Neural cell (in vitro differentiated cells): Measurements from ENCODE around the gene NRSN2. TPM values are rescaled to one million over a fixed set of nuclear protein-coding genes. Genes with fewer than 3 reads are reported as not detected.
"Not testable (repeated sequence)": the region's sequence is repeated elsewhere in the genome, so short reads cannot be mapped to it uniquely, and the experiment has no call there.

Experiments
- H2AFZ ChIP-seq: fragments of 200-600, 300-800 bp; sonication (generic), shearing (Covaris generic); 2 replicates; pipeline ENCODE4 v1.6.0; 2014; ENCODE audit warnings: low read depth, mild to moderate bottlenecking, antibody characterized with exemption, low read length, moderate library complexity
- H3F3A ChIP-seq: fragments of 200-600 bp; shearing (Covaris generic); 2 replicates; pipeline ENCODE4 v1.6.1; 2016; ENCODE audit warnings: mild to moderate bottlenecking, moderate library complexity, mixed read lengths, antibody characterized with exemption, low read length; ENCODE audit not compliant: insufficient read depth, poor library complexity, severe bottlenecking
- H3K27ac ChIP-seq: fragments of 200-600, 300-800 bp; sonication (generic), shearing (Covaris generic); 2 replicates; pipeline ENCODE4 v1.5.1; 2014; ENCODE audit warnings: mild to moderate bottlenecking, low read length, moderate library complexity
- H3K27me3 ChIP-seq: fragments of 300-800, 200-600 bp; sonication (generic), shearing (Covaris generic); 2 replicates; pipeline ENCODE4 v1.6.0; 2014; ENCODE audit warnings: mild to moderate bottlenecking, low read depth, low read length, moderate library complexity; ENCODE audit not compliant: insufficient read depth
- H3K36me3 ChIP-seq: fragments of 300-800, 200-600 bp; sonication (generic), shearing (Covaris generic); 2 replicates; pipeline ENCODE4 v1.5.1; 2014; ENCODE audit warnings: mild to moderate bottlenecking, antibody characterized with exemption, low read length, moderate library complexity; ENCODE audit not compliant: insufficient read depth
- H3K4me2 ChIP-seq: fragments of 300-800, 200-600 bp; sonication (generic), shearing (Covaris generic); 2 replicates; pipeline ENCODE4 v1.6.0; 2014; ENCODE audit warnings: mild to moderate bottlenecking, low read length
- H3K4me3 ChIP-seq: fragments of 300-800, 200-600 bp; sonication (generic), shearing (Covaris generic); 2 replicates; pipeline ENCODE4 v1.5.1; 2014; ENCODE audit warnings: mild to moderate bottlenecking, low read length, moderate library complexity
- H3K79me2 ChIP-seq: fragments of 200-600 bp; shearing (Covaris generic); replicated peaks from 2 replicates; pipeline ENCODE4 v1.6.0; 2014; ENCODE audit warnings: mild to moderate bottlenecking, low read length, moderate library complexity; ENCODE audit not compliant: insufficient read depth
- H3K9ac ChIP-seq: fragments of 300-800, 200-600 bp; sonication (generic), shearing (Covaris generic); 2 replicates; pipeline ENCODE4 v1.6.1; 2016; ENCODE audit warnings: mild to moderate bottlenecking, low read length, mixed read lengths
- H3K9me2 ChIP-seq: fragments of 200-600 bp; shearing (Covaris generic); 2 replicates; pipeline ENCODE4 v1.6.1; 2016; ENCODE audit warnings: mild to moderate bottlenecking, low read length, mixed read lengths; ENCODE audit not compliant: insufficient read depth
- H3K9me3 ChIP-seq: fragments of 200-600, 300-800 bp; sonication (generic), shearing (Covaris generic); 2 replicates; pipeline ENCODE4 v1.6.1; 2016; ENCODE audit warnings: mild to moderate bottlenecking, mixed run types, low read length, moderate library complexity, mixed read lengths
- H4K20me1 ChIP-seq: fragments of 200-600 bp; shearing (Covaris generic); 2 replicates; pipeline ENCODE4 v1.6.1; 2016; ENCODE audit warnings: mild to moderate bottlenecking, mixed run types; ENCODE audit not compliant: insufficient read depth
- EP300 ChIP-seq: fragments of 450-650 bp; conservative IDR thresholded peaks from 2 replicates; pipeline ENCODE4 v1.6.1; 2014; ENCODE audit warnings: antibody characterized with exemption, mild to moderate bottlenecking, moderate library complexity; ENCODE audit not compliant: poor library complexity, severe bottlenecking
- EZH2 ChIP-seq: fragments of 200-600, 300-800 bp; shearing (Covaris generic), sonication (generic); IDR thresholded peaks from 2 replicates; pipeline ENCODE4 v1.6.1; 2014; ENCODE audit warnings: antibody characterized with exemption, low read length, borderline replicate concordance, mild to moderate bottlenecking; ENCODE audit not compliant: insufficient read depth, poor library complexity, severe bottlenecking
- MXI1 ChIP-seq: fragments of 450-650 bp; conservative IDR thresholded peaks from 2 replicates; pipeline ENCODE4 v1.6.1; 2014; ENCODE audit warnings: antibody characterized with exemption, mild to moderate bottlenecking; ENCODE audit not compliant: poor library complexity, severe bottlenecking
- POLR2AphosphoS5 ChIP-seq: IDR thresholded peaks from 2 replicates; pipeline ENCODE4 v1.6.1; 2012
- RAD21 ChIP-seq: fragments of 450-650 bp; conservative IDR thresholded peaks from 2 replicates; pipeline ENCODE4 v1.6.1; 2014; ENCODE audit warnings: antibody characterized with exemption, mild to moderate bottlenecking, moderate library complexity
- REST ChIP-seq: IDR thresholded peaks from 2 replicates; pipeline ENCODE4 v1.6.1; 2012; ENCODE audit warnings: borderline replicate concordance
- SMC3 ChIP-seq: fragments of 450-650 bp; conservative IDR thresholded peaks from 2 replicates; pipeline ENCODE4 v1.6.1; 2014; ENCODE audit warnings: antibody characterized with exemption, mild to moderate bottlenecking, moderate library complexity; ENCODE audit not compliant: poor library complexity
- TAF1 ChIP-seq: IDR thresholded peaks from 2 replicates; pipeline ENCODE4 v1.6.1; 2012; ENCODE audit warnings: low read depth
- polyA plus RNA-seq: library from polyadenylated mRNA; depleted of rRNA; stranded (reverse); fragments of >200 nt; gene quantifications from 2 replicates; pipeline ENCODE4 v1.2.3, GENCODE V29; 2014
- TF ChIP-seq, protein P1 (sequence below): fragments of 450-650 bp; IDR thresholded peaks from 2 replicates; pipeline ENCODE4 v1.5.1; 2014; ENCODE audit warnings: antibody characterized with exemption, mild to moderate bottlenecking, moderate library complexity; ENCODE audit not compliant: poor library complexity, severe bottlenecking

Gene NRSN2
- polyA plus RNA-seq, 1 donor from 2014 or later = 19.6 TPM

GRCh38 chr20:371755-372542 lies 25.0 kb downstream of the NRSN2 start:
- TF ChIP-seq REST (no peak), TAF1 (no peak), EP300 (no peak), RAD21 (no peak), POLR2AphosphoS5 (no peak), SMC3 (no peak), EZH2 (no peak), MXI1 (no peak)
- TF ChIP-seq, protein P1, sequence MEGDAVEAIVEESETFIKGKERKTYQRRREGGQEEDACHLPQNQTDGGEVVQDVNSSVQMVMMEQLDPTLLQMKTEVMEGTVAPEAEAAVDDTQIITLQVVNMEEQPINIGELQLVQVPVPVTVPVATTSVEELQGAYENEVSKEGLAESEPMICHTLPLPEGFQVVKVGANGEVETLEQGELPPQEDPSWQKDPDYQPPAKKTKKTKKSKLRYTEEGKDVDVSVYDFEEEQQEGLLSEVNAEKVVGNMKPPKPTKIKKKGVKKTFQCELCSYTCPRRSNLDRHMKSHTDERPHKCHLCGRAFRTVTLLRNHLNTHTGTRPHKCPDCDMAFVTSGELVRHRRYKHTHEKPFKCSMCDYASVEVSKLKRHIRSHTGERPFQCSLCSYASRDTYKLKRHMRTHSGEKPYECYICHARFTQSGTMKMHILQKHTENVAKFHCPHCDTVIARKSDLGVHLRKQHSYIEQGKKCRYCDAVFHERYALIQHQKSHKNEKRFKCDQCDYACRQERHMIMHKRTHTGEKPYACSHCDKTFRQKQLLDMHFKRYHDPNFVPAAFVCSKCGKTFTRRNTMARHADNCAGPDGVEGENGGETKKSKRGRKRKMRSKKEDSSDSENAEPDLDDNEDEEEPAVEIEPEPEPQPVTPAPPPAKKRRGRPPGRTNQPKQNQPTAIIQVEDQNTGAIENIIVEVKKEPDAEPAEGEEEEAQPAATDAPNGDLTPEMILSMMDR = no peak
- Histone ChIP-seq H3K9me3 (no peaks in the 10 kb centered on the region), H3K9me2 (no peaks in the 10 kb centered on the region), H3F3A (no peaks in the 10 kb centered on the region), H3K4me2 (no peak overlapping the region), H3K27me3 (no peaks in the 10 kb centered on the region), H2AFZ (no peak overlapping the region), H3K79me2 (no peaks in the 10 kb centered on the region), H4K20me1 (no peaks in the 10 kb centered on the region), H3K4me3 (no peak overlapping the region), H3K9ac (no peak overlapping the region), H3K27ac (no peak overlapping the region), H3K36me3 (no peaks in the 10 kb centered on the region)

GRCh38 chr20:372543-373082 lies 25.7 kb downstream of the NRSN2 start:
- H3K9me3 ChIP-seq, H3K4me3 ChIP-seq, H4K20me1 ChIP-seq, H3K9ac ChIP-seq, H3K36me3 ChIP-seq, H3F3A ChIP-seq, H2AFZ ChIP-seq, H3K27me3 ChIP-seq, H3K27ac ChIP-seq, H3K79me2 ChIP-seq, H3K9me2 ChIP-seq, H3K4me2 ChIP-seq: not testable (repeated sequence)
